RKO (cell line): ENCODE results near the gene PRKCE.

Experiments used
- DNase-seq: peaks from one replicate; pipeline ENCODE4 v3.0.0-alpha.2; 2016; ENCODE audit warnings: low spot score

PRKCE gene

GRCh38 chr2:46014911-46015654 is 363.6 kb downstream of the PRKCE start:
- DNase-seq, result no peak

- DNase-seq, result no peak
These were observed 364.2 kb downstream of the PRKCE start for GRCh38 chr2:46015671-46016070.

DNA sequence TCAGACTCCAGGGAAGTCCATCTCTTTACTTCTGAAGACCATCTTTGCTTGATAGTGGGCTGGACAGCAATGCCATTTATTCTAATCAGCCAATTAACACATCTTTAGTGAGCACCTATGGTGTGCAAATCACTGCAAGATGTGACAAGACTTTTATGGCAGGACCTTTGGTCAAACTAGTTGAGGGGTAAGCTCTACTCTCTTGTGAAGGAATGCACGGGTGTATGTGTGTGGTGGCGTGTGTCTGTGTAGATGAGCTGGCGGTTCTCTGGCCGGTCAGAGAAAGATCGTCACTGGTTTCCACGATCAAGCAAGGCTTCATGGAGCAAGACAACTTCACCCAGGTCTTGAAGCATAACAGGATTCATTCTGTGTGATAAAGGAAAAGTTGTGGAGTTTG is 364.6 kb downstream of the PRKCE start:
- no peak for DNase-seq

- no peak for DNase-seq
These were observed 367.5 kb downstream of the PRKCE start for GRCh38 chr2:46018773-46019591.

- DNase-seq, result no peak
These were observed 368.9 kb downstream of the PRKCE start for GRCh38 chr2:46020416-46020815.

DNA sequence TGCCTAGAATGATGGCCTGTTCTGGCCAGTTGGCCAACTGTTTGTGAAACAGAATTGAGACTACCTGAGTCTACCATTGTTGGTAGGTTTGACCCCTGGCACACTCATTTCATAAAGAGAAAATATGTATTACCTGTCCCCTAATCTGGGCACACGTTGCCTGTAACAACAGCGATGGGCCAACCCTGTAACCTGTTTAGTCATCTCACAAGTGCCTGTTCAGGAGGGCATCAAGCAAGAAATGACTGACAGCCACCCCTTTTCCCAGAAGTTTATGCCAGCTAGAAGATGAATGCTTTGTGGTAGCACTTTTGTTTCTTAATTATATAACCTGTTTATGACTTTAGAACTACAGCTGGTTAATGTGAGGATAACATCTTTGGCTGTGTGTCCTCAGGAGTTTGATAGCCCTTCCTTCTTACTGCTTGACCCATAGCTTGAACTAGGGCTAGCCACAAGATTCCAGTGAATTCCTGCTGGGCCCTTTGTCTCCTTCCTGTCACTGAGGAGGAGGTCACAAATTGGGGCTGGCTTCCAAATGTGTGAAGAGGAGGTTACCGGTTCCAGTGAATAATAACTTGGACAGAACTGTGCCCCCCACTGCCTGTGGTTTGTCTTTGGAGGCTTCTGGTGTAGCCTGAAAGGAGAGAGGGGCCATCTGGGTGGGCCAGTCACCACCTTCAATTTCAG is 371.8 kb downstream of the PRKCE start:
- no peak for DNase-seq

GRCh38 chr2:46024146-46024779 is 372.8 kb downstream of the PRKCE start:
- no peak for DNase-seq

DNA sequence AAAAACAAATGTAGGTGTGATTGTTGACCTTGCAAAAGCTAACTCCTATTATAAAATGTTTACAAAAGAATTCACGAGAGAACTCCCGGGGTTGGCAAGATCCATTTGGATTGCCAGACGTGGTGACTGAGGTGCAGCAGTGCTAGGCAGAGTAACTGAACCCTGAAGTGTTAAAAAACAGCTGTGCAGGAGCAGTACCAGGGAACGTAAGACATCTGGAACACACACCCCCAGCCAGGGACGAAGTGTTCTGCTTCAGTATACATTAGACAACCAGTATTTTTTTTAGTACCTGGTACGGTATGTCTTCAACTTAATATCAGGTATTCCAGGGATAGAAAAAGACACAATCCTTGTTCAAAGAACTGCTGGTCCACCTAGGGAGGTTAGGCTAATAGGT is 373.6 kb downstream of the PRKCE start:
- DNase-seq, result no peak

DNA sequence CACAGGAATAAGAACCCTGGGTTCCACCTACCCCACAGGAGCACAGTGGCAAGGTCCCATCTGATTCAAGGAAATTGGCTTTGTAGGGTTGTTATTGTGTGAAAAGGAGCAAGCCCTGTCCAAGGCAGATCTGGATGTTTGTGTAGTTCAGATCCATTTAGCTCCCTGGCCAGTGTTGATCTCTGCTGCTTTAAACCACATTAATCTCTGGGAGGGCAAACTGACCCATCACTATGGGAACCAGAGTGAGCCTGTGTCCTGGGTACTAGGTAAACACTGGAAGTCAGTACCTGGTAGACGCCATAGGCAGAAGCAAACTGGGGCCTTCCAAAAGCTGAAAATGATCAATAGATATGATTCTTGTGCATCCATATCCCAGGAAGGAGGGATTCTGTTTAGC is 374.2 kb downstream of the PRKCE start:
- DNase-seq, result no peak

DNA sequence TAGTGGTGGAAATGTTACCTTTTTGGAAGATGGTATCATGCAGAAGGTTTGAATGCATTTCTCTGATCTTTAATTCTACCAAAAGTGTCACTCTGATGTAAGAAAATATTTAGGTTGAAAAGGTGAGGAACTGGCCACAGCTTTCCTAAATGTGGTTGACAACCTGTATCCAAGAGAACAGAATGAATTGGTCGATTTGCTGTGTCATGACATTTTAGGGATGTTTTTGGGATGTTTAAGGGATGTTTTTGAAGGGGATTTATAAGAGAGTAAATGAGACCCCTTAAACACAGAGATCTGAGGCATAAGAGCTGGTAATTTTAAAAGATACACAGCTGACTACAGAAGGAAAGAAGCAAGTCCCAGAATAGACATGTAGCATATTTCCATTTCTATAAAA is 375.0 kb downstream of the PRKCE start:
- no peak for DNase-seq

- no peak for DNase-seq
These were observed 377.9 kb downstream of the PRKCE start for GRCh38 chr2:46029332-46029811.

DNA sequence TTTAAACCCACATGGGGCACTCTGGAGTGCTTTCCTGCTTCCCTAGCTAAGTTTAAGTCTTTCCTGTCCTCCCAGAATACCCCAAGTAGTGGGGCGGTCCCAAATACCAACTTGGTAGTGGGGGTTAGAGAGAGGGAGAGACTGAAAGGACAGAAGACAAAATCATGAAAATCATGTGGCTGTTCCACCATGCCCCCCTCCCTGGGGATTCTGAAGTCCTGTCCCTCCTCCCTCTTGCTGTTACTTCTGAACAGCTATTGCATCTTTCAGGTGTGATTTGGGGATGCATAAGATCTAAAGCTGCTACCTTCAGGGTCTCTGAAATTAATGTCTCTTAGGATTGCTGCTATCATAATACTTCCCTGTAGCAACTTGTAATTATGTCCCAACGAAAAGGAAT is 378.9 kb downstream of the PRKCE start:
- DNase-seq, result no peak

- DNase-seq, result no peak
These were observed 380.8 kb downstream of the PRKCE start for GRCh38 chr2:46032161-46032813.

DNA sequence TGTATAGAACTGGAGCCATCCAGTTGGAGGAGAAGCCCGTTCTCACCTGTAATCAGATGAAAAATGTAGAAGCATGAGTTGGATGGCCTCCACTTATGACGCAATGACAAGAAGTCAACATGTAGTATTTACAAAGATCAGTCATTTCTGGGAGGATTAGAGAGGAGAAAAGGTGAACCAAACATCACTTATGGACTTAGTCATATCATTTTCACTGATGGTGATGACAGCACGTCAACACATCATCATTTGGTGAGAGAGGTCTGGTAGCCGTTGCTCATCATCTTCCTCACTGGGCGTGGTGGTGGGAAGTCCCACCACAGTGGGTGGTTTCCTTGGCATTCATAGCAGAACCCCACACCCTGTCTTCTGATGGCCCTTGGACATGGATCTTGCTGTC is 381.5 kb downstream of the PRKCE start:
- no peak for DNase-seq

- no peak for DNase-seq
These were observed 383.1 kb downstream of the PRKCE start for GRCh38 chr2:46034535-46034934.

DNA sequence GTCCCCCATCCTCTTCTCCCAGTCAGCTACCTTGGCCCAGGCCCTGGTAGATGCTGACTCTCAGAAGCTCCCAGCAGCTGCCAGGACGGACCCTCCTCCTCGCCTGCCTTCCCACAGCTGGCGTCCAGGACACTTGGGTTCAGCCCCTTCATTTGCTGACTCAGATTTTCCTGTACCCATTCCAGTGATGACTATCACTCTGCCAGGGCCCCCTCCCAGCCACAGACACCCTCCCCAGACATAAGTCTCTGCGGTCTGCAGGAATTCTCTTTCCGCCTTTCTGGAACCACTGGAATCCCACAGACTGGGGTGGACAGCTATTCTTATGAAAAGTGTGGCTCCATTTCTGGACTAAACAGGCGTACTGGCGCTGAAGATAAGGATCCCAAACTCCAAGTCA is 385.5 kb downstream of the PRKCE start:
- no peak for DNase-seq

GRCh38 chr2:46039543-46040303 is 388.2 kb downstream of the PRKCE start:
- DNase-seq, result no peak

DNA sequence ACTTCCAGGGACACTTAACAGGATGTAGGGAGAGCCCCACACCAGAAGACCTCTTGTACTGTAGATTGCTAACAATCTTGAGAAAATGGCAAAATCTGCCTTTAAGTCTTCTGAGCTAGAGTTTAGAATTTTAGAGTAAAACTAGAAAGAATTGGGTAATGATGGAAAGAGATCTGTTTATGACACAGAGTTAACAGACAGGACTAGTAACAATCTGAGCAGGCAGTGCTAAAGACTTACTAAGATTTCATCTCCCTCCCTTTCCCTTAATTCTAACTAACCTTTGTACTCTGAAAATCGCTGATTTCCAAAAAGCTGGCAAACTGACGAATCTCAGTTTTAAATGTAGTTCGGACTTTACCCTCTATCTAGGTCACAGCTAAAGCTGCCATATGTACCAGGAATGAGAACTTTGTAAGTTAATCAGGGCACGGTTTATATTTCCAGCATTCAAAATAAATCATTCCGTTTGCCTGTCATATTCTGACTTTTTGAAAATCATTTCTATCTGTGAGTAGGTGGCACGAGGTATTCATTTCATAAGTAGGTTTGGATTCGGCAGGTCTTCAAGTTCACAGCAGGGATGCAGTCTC is 389.2 kb downstream of the PRKCE start:
- DNase-seq, result no peak

GRCh38 chr2:46041434-46041833 is 390.0 kb downstream of the PRKCE start:
- DNase-seq, result no peak

- DNase-seq, result no peak
These were observed 390.7 kb downstream of the PRKCE start for GRCh38 chr2:46042207-46042637.

DNA sequence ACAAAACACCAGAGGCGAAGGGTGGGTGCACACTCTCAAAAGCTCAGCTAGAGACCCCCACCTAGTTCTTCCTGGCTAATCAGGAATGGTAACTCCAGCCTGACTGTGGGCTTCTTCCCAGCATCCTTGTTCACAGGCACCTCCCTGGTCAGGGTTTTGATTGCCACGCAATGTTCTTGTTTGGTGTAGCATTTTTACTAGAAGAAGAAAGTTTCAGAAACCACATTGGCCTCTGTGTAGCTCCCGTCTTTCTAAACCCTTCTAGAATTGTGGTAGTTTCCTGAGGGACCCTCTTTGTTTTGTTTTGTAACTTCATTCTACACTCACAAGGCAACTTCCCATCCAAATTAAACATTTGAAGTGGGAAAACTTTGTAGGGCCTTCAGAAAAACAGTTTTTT is 391.2 kb downstream of the PRKCE start:
- no peak for DNase-seq
